ENCODE data around the gene LHFPL5.

Gene LHFPL5

GRCh38 chr6:35794536-35795452, 10.4 kb upstream of the LHFPL5 start:
- DNase-seq = no peak

- DNase-seq = no peak
These were observed 9.6 kb upstream of the LHFPL5 start for GRCh38 chr6:35795453-35796071.

- DNase-seq = no peak
These were observed 8.9 kb upstream of the LHFPL5 start for GRCh38 chr6:35796236-35796635.

GRCh38 chr6:35797837-35798526, 7.2 kb upstream of the LHFPL5 start:
- no peak for DNase-seq

- DNase-seq = no peak
These were observed 6.4 kb upstream of the LHFPL5 start for GRCh38 chr6:35798706-35799105.

DNA sequence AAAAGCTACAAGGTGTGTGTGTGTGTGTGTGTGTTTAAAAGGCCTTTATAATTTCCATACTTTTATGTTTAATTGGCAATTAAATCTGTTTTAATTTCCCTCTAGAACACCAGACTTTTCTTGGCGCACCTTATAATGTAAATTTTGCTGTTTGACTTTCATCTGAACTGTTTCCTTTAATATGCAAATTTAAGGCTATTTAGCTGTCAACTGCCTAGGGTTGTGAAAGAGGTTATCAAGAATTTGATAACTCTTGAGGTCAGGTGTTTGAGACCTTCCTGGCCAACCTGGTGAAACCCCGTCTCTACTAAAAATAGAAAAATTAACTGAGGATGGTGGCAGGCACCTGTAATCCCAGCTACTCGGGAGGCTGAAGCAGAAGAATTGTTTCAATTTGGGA, 4.0 kb upstream of the LHFPL5 start:
- no peak for DNase-seq

- DNase-seq = no peak
These were observed 3.5 kb downstream of the LHFPL5 start for GRCh38 chr6:35808688-35809087.

GRCh38 chr6:35809809-35810208, 4.7 kb downstream of the LHFPL5 start:
- DNase-seq = no peak

DNA sequence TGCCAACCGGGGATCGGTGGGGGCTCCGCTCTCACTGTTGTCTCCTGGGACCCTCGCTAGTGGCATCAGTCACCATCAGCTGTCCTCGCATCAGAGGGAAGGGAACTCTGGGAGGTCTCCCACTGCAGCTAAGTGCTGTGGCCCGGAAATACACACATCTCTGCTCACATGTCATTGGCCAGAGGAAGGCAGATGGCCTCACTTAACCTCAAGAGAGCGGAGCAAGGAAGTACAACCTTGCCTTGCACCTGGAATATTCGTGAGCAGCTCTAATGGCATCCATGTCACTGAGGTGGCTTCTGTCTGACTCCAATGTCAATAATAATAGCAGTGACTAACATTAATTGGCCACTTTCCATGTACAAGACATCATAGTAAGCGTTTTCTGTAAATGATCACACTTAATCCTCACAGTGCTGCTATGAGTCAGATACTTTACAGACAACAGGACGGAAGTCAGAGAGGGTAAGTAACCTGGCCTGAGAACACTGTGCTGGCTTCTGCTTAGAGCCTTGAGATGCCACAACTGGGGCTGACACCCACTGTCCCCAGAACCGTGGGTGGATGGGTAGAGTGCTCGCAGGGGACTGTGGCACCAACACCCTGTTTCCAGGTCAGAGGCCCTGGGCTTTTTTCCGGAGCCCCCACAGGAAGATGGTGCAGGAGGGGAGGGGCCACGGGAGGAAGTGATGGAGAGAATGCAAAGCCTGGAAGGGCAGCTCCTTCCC, 6.0 kb downstream of the LHFPL5 start:
- DNase-seq = no peak

DNA sequence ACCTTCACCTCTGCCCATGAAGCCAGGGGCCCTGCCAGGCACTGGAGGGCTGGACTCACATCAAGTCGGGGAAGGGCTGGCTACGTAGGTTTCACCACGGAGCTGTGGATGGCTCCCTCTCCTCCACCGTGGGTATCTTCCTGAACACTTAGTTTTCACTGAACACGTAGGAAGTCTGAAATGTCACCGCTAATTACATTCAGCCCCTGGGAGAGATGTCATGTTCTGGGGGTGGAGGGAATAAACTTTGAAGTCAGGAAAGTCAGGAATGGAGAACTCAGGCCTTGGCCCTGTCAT, 6.5 kb downstream of the LHFPL5 start:
- no peak for DNase-seq

DNA sequence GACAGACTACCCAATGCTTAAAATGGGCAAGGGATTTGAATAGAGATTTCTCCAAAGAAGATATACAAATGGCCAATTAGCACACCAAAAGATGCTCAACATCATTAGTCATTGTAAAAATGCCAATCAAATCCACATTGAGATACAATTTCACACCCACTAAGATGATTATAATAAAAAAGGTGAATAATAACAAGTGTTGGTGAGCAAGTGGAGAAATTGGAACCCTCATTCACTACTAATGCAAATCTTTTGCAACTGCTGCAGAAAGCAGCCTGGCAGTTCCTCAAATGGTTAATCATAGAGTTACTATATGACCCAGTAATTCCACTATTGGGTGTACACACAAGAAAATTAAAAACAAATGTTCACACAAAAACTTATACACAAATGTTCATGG, 12.4 kb downstream of the LHFPL5 start:
- no peak for DNase-seq

GRCh38 chr6:35823601-35824000, 18.4 kb downstream of the LHFPL5 start:
- no peak for DNase-seq

- DNase-seq = no peak
These were observed 19.5 kb downstream of the LHFPL5 start for GRCh38 chr6:35824552-35825192.

GRCh38 chr6:35829306-35829705, 24.2 kb downstream of the LHFPL5 start:
- no peak for DNase-seq

GRCh38 chr6:35831257-35832007, 26.3 kb downstream of the LHFPL5 start:
- DNase-seq = no peak

GRCh38 chr6:35833536-35833935, 28.4 kb downstream of the LHFPL5 start:
- DNase-seq = no peak

GRCh38 chr6:35839019-35839418, 33.9 kb downstream of the LHFPL5 start:
- DNase-seq = no peak

DNA sequence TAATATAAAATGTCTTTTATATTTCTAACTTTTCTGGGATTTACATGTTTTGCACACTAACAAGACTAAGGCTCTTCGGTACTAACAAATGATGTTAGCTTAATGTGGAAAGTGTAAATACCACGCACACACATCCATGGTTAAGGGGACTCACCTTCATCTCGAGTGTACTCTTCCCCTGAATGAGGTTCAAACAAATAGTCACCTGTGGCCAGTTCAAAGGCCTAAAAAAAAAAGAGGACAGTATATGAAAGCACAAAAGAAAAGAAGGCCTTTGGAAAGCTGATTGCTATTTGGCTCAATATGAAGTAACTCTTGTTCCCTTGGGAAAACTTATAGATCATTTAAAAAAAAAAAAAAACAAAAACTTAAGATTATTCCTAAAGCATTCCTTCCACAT, 37.2 kb downstream of the LHFPL5 start:
- DNase-seq = no peak

DNA sequence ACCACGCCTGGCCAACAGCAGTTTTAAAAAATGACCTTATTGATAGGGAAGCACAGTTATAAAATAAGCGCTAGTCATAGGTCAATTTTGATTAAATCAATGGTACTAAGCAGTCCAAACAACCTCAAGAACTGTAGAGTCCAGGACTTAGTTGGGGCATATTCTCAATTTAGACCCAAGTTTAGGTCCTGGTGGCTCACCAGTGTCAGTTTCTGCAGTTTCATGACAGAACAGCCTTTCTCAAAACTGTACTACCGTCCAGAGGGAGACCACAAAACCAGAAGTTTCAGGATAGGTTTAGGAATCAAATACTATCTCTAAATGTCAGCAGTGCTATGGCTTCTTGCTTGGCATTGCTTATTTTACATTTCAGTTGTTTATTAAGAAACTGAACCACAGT, 39.1 kb downstream of the LHFPL5 start:
- no peak for DNase-seq

GRCh38 chr6:35850208-35850607, 45.1 kb downstream of the LHFPL5 start:
- DNase-seq = no peak

GRCh38 chr6:35852994-35853393, 47.8 kb downstream of the LHFPL5 start:
- DNase-seq = no peak

DNA sequence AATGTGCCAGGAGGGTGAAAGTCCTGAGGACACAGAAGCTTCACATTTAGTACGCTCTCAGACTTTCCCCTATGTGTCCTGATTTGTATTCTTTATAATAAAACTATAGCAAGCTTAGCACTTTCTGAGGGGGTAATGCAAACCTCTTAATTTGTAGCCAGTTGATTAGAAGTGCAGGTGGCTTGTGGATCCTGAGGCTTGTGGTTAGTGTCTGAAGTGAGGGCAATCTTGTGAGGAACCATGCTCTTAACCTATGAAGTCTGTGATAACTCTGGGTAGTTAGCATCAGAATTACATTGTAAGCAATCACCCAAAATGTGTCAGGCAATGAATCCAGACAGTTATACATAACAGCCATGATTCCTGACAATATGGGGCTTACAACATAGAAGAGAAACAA, 51.1 kb downstream of the LHFPL5 start:
- DNase-seq = no peak

All from activated effector memory CD4-positive, alpha-beta T cell treated with anti-CD3 and anti-CD28 coated beads, Interleukin-2, amount 50 U/mL, for 16 hours (primary cell).